ENCODE measurements around the gene ADAMTS2. TPM values are rescaled to one million over a fixed set of nuclear protein-coding genes. Genes with fewer than 3 reads are reported as not detected.
A peak's percentile ranks its signal among the peaks of the same experiment; 100 is the strongest.

ADAMTS2 gene
- polyA plus RNA-seq, 1 experiment, result 129 TPM

- ChIA-PET CTCF (interaction anchor here (0.8 to 8.0 kb wide), 5 partner anchors 59 to 327 kb away, joined by 3 to 75 read pairs (median 5); partner anchors contain the start of gene ADAMTS2), POLR2A (no interaction called here)
- Histone ChIP-seq H3K36me3 (ENCODE audit: control insufficient read depth, insufficient read depth, low read length) (peaks cover 21% of the 10 kb centered on the region), H3K27me3 (ENCODE audit: control insufficient read depth, insufficient read depth, low read length) (no peaks in the 10 kb centered on the region), H3K4me3 (ENCODE audit: low read depth, low read length) (no peak overlapping the region)
- no peak for DNase-seq (ENCODE audit: low read depth)
- TF ChIP-seq, protein P1, sequence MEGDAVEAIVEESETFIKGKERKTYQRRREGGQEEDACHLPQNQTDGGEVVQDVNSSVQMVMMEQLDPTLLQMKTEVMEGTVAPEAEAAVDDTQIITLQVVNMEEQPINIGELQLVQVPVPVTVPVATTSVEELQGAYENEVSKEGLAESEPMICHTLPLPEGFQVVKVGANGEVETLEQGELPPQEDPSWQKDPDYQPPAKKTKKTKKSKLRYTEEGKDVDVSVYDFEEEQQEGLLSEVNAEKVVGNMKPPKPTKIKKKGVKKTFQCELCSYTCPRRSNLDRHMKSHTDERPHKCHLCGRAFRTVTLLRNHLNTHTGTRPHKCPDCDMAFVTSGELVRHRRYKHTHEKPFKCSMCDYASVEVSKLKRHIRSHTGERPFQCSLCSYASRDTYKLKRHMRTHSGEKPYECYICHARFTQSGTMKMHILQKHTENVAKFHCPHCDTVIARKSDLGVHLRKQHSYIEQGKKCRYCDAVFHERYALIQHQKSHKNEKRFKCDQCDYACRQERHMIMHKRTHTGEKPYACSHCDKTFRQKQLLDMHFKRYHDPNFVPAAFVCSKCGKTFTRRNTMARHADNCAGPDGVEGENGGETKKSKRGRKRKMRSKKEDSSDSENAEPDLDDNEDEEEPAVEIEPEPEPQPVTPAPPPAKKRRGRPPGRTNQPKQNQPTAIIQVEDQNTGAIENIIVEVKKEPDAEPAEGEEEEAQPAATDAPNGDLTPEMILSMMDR (IDR thresholded peaks at IDR 0.05; ENCODE audit: insufficient read depth, low read depth, low read length), result no peak
Measured at GRCh38 chr5:179168664-179169063, 176.6 kb downstream of the ADAMTS2 start.

DNA sequence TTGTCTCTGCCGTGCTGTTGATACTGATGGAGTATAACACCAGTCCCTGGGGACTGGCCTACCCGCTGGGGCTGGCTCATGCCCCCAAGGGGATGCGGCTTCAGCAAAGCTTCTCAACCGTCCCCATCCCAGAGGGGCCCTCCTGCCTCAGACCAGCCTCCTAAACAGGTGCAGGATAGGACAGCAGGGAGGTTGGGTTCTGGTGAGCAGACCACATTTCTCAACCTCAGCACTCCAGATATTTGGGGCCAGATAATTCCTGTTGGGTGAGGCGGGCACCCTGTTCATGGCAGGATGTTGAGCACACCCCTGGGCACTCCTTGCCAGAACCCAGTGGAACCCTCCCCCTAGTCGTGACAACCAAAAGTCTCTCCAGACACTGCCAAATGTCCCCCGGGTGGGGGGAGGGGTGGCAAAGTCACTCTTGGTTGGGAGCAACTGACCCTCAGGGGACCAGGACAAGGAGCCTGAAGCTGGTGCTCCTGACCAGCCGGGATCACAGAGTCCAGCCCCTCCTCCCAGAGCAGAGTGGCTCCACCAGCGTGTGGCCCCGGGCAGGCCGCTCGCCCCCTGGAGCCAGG, 177.3 kb downstream of the ADAMTS2 start:
- Histone ChIP-seq H3K4me3 (ENCODE audit: low read depth, low read length) (no peak overlapping the region), H3K36me3 (ENCODE audit: control insufficient read depth, insufficient read depth, low read length) (peaks cover 24% of the 10 kb centered on the region), H3K27me3 (ENCODE audit: control insufficient read depth, insufficient read depth, low read length) (no peaks in the 10 kb centered on the region)
- ChIA-PET CTCF (interaction anchor here (0.6 to 8.0 kb wide), 30 partner anchors 8 to 328 kb away, joined by 3 to 75 read pairs (median 4); partner anchors contain the start of gene ADAMTS2), POLR2A (no interaction called here)
- DNase-seq (ENCODE audit: low read depth), result no peak
- TF ChIP-seq, protein P1 (IDR thresholded peaks at IDR 0.05; ENCODE audit: insufficient read depth, low read depth, low read length), result no peak

DNA sequence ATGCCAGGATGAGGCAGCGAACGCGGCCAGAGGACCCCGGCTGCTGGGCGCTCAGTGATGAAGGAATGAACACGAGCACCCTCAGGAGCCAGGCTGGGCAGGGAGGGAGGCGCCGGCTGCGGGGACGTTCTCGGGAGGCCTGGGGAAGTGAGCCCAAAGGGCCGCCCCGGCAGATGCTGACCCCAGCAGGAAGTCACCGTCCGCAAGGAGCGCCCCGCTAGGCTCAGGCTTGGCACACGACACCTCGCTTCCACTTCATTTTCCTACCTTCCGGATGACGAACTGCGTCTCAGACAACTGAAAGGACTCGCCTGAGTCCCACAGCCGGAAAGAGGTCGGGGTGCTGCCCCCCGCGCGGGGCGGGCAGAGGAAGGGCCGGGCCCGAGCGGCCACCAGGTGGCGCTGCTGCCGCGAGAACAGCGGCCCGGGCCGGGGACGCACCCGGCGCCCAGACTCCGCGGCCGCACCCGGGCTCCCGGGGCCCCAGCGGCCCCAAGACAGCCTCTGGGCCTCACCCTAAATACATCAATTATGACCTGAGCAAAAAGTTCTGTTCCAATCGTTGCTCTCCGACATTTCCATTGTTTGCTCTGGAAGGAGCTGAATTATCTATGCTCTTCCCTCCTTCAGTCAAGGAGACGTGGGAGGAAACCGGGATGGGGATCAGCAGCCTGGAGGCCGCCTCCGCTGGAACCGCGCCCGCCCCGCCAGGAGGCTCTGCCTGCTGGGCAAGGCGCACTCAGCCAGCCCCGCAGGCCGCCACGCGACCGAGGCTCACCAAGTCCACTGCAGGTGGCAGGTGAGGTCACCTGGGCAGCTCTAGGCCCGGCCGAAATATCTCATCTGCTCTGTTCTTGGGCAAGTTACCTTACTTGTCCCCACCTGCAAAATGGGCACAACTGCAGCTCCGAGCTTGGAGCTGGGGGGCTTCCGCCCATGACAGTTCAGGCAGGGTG, 178.1 kb downstream of the ADAMTS2 start:
- no peak overlapping the region for H3K4me3 ChIP-seq (ENCODE audit: low read depth, low read length)
- ChIA-PET CTCF (interaction anchor here (0.6 to 8.0 kb wide), 36 partner anchors 8 to 328 kb away, joined by 3 to 75 read pairs (median 4); partner anchors contain the start of genes ADAMTS2 and ZNF354C), POLR2A (no interaction called here)
- peaks cover 26% of the 10 kb centered on the region for H3K36me3 ChIP-seq (ENCODE audit: control insufficient read depth, insufficient read depth, low read length)
- no peaks in the 10 kb centered on the region for H3K27me3 ChIP-seq (ENCODE audit: control insufficient read depth, insufficient read depth, low read length)
- no peak for DNase-seq (ENCODE audit: low read depth)
- TF ChIP-seq, protein P1 (IDR thresholded peaks at IDR 0.05; ENCODE audit: insufficient read depth, low read depth, low read length), result peak; percentile 51

DNA sequence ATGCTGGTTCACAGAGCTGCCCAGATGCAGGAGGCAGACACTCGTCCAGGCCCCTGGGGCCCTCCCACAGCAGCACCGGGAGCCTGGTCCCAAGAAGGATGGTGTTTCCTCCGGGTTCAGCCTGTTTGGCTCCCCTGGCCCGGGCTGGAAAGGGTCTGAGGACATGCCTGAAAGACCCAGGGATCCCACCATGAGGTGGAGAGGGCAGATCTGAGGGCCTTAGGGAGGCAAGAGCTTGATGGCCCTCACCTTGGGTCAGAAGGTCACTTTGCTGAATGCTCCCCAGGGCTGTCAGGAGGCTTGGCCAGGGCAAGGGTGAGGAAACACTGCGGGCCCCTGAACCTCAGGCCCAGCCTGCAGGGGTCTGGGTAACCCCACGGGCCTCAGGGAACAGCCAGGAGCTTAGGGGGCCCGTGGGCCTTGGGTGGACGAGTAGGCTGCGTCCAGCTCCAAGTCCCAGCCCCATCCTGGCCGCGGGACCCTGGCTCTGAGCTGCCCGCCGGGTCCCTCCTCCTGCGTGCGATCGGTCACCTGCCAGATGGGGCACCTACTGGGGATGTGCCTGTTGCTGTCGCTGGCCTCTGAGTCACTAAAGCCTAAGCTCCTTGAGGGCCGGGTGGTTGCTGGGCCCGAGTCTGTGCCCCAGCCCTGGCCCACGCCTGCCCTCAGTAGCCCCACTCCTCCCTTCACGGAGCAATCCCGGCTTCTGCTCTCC, 178.9 kb downstream of the ADAMTS2 start:
- Histone ChIP-seq H3K27me3 (ENCODE audit: control insufficient read depth, insufficient read depth, low read length) (no peaks in the 10 kb centered on the region), H3K4me3 (ENCODE audit: low read depth, low read length) (no peak overlapping the region), H3K36me3 (ENCODE audit: control insufficient read depth, insufficient read depth, low read length) (peaks cover 29% of the 10 kb centered on the region)
- no peak for DNase-seq (ENCODE audit: low read depth)
- ChIA-PET CTCF (interaction anchor here (0.6 to 8.0 kb wide), 17 partner anchors 10 to 329 kb away, joined by 3 to 75 read pairs (median 7); partner anchors contain the start of genes ADAMTS2 and ZNF354C), POLR2A (no interaction called here)
- TF ChIP-seq, protein P1 (IDR thresholded peaks at IDR 0.05; ENCODE audit: insufficient read depth, low read depth, low read length), result no peak
